ENCODE results near the gene LAX1. TPM values are rescaled to one million over a fixed set of nuclear protein-coding genes. Genes with fewer than 3 reads are reported as not detected.

Gene LAX1
- total RNA-seq, 1 experiment from 2014 or later = not detected

DNA sequence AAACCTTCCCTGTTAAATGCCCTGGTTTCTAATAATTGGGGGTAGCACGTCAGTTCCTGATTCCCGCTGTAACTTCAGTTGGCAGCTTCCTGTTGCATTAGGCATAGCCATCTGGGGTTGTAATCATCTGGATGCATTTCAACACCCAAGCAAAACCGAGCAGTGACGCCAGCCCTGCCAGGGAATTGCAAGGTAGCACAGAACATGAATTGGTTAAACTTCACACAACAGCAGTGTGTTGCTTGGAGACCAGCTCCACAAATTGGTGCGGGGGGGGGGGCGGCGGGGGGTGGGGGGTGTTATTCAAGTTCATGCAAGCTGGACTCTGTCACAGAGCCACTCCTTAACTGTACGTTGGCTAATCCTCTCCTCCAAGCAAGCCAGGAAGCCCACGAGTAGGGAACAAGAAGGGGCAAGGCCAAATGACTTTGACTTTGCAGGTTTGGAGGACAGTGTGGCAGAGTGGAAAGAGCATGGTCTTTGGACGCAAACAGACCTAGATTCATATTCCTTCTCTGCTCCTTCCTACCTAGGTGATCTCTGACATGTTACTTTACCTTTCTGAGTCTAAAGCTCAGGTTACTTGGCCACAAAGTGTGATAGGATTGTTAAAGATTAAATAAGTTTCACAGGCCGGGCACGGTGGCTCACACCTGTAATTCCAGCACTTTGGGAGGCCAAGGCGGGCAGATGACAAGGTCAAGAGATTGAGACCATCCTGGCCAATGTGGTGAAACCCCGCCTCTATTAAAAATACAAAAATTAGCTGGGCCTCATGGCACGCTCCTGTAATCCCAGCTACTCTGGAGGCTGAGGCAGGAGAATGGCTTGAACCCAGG is 4.7 kb downstream of the LAX1 start:
- no peaks in the 10 kb centered on the region for H3K4me1 ChIP-seq (ENCODE audit: control insufficient read depth, insufficient read depth, low read length)
- ATAC-seq = no peak
- TF ChIP-seq, protein P1, sequence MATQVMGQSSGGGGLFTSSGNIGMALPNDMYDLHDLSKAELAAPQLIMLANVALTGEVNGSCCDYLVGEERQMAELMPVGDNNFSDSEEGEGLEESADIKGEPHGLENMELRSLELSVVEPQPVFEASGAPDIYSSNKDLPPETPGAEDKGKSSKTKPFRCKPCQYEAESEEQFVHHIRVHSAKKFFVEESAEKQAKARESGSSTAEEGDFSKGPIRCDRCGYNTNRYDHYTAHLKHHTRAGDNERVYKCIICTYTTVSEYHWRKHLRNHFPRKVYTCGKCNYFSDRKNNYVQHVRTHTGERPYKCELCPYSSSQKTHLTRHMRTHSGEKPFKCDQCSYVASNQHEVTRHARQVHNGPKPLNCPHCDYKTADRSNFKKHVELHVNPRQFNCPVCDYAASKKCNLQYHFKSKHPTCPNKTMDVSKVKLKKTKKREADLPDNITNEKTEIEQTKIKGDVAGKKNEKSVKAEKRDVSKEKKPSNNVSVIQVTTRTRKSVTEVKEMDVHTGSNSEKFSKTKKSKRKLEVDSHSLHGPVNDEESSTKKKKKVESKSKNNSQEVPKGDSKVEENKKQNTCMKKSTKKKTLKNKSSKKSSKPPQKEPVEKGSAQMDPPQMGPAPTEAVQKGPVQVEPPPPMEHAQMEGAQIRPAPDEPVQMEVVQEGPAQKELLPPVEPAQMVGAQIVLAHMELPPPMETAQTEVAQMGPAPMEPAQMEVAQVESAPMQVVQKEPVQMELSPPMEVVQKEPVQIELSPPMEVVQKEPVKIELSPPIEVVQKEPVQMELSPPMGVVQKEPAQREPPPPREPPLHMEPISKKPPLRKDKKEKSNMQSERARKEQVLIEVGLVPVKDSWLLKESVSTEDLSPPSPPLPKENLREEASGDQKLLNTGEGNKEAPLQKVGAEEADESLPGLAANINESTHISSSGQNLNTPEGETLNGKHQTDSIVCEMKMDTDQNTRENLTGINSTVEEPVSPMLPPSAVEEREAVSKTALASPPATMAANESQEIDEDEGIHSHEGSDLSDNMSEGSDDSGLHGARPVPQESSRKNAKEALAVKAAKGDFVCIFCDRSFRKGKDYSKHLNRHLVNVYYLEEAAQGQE (IDR thresholded peaks at IDR 0.05; ENCODE audit: insufficient read depth in 1 of 2, low read depth in 2 of 2, low read length in 1 of 2) = no peak
- TF ChIP-seq TCF7L2 (IDR thresholded peaks at IDR 0.05; ENCODE audit: low read depth, low read length) (no peak), SIN3A (IDR thresholded peaks at IDR 0.05; ENCODE audit: borderline replicate concordance, insufficient read depth, low read depth, low read length) (no peak), POLR2AphosphoS5 (IDR thresholded peaks at IDR 0.05; ENCODE audit: low read depth, low read length) (no peak)
- TF ChIP-seq, protein P2, sequence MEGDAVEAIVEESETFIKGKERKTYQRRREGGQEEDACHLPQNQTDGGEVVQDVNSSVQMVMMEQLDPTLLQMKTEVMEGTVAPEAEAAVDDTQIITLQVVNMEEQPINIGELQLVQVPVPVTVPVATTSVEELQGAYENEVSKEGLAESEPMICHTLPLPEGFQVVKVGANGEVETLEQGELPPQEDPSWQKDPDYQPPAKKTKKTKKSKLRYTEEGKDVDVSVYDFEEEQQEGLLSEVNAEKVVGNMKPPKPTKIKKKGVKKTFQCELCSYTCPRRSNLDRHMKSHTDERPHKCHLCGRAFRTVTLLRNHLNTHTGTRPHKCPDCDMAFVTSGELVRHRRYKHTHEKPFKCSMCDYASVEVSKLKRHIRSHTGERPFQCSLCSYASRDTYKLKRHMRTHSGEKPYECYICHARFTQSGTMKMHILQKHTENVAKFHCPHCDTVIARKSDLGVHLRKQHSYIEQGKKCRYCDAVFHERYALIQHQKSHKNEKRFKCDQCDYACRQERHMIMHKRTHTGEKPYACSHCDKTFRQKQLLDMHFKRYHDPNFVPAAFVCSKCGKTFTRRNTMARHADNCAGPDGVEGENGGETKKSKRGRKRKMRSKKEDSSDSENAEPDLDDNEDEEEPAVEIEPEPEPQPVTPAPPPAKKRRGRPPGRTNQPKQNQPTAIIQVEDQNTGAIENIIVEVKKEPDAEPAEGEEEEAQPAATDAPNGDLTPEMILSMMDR (IDR thresholded peaks at IDR 0.05) = no peak
- DNase-seq (ENCODE audit: low read depth, low spot score) = no peak
- H3K27me3 ChIP-seq (ENCODE audit: control insufficient read depth, insufficient read depth, low read length) = 0 out of 2 replicates have a peak, but pooled peaks cover 2% of the 10 kb centered on the region
- no peak overlapping the region for H3K27ac ChIP-seq (ENCODE audit: low read length)
- no peaks in the 10 kb centered on the region for H3K36me3 ChIP-seq (ENCODE audit: control insufficient read depth, insufficient read depth, low read length)
- intact Hi-C loops (cut with micrococcal nuclease; ENCODE audit: unreplicated experiment) (no loop called here), in situ Hi-C loops (cut with HindIII; ENCODE audit: low pct_unique_long_range_greater_than_20kb, low sequenced_read_pairs) (no loop called here)
- H3K4me3 ChIP-seq (ENCODE audit: low read depth in 2 of 2, low read length in 2 of 2) = 0 out of 4 replicates have a peak overlapping the region, but pooled peaks of 1 of the 2 experiments have one; percentile 10
- POLR2A ChIA-PET = no interaction called here
- BruUV-seq (replicated peaks) = no TSS peak
- no peaks in the 10 kb centered on the region for H3K9me3 ChIP-seq (ENCODE audit: control insufficient read depth, insufficient read depth, low read depth, low read length)
- CTCF ChIA-PET = no interaction called here

DNA sequence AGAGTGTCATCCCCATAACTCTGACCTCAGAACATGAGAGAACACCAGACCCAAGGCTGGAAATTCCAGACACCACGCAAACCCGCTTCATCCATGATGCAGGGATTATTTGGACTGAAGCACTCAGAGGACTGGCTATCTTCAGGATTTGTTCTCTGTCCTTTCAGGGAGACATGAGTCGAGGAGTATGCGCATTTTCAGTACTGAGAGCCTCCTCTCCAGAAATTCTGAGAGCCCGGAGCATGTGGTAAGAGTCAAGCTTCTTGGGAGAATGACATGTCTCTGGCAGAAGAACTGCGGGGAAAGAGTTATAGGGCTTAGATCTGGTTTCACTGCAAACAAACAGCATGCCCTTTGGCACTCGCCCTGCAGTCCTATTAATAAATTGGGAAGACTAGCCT is 6.9 kb downstream of the LAX1 start:
- ATAC-seq (no peak), DNase-seq (ENCODE audit: low read depth, low spot score) (no peak)
- intact Hi-C loops (cut with micrococcal nuclease; ENCODE audit: unreplicated experiment) (no loop called here), in situ Hi-C loops (cut with HindIII; ENCODE audit: low pct_unique_long_range_greater_than_20kb, low sequenced_read_pairs) (no loop called here)
- 0 out of 2 replicates have a peak, but pooled peaks cover 2% of the 10 kb centered on the region for H3K27me3 ChIP-seq (ENCODE audit: control insufficient read depth, insufficient read depth, low read length)
- BruUV-seq (replicated peaks) = no TSS peak
- no peak overlapping the region for H3K4me3 ChIP-seq (ENCODE audit: low read depth in 2 of 2, low read length in 2 of 2)
- no peaks in the 10 kb centered on the region for H3K4me1 ChIP-seq (ENCODE audit: control insufficient read depth, insufficient read depth, low read length)
- H3K27ac ChIP-seq (ENCODE audit: low read length) = no peak overlapping the region
- no peak for TF ChIP-seq SIN3A (IDR thresholded peaks at IDR 0.05; ENCODE audit: borderline replicate concordance, insufficient read depth, low read depth, low read length)
- TF ChIP-seq, protein P1 (IDR thresholded peaks at IDR 0.05; ENCODE audit: insufficient read depth in 1 of 2, low read depth in 2 of 2, low read length in 1 of 2) = no peak
- H3K36me3 ChIP-seq (ENCODE audit: control insufficient read depth, insufficient read depth, low read length) = no peaks in the 10 kb centered on the region
- H3K9me3 ChIP-seq (ENCODE audit: control insufficient read depth, insufficient read depth, low read depth, low read length) = no peaks in the 10 kb centered on the region
- ChIA-PET POLR2A (no interaction called here), CTCF (no interaction called here)

All from Panc1 (cell line).